HEK293 (cell line): ENCODE measurements around the gene SLFNL1.

Source experiments
- CTCF ChIA-PET: fragments of 350-600 bp; formaldehyde crosslinking; extraction: SDS; loops from one replicate; lab custom pipeline; 2021; ENCODE audit warnings: antibody characterized with exemption; lab: Yijun Ruan, JAX
- POLR2A ChIA-PET: fragments of 300-600 bp; formaldehyde crosslinking; extraction: SDS; loops from one replicate; lab custom pipeline; 2020; ENCODE audit warnings: antibody characterized with exemption, inconsistent platforms; lab: Yijun Ruan, JAX
- H3K27ac ChIP-seq: fragments of 200-500 bp; sonication (Bioruptor generic); 2 replicates; pipeline ENCODE4 v1.5.1; 2014; ENCODE audit warnings: low read depth, low read length, control low read depth, inconsistent platforms; ENCODE audit errors: extremely low read depth
- H3K36me3 ChIP-seq, 2 experiments: fragments of 200-500 bp in 1 of 2; sonication (Bioruptor generic) in 1 of 2; 1 replicate in 1 of 2; 2 replicates in 1 of 2; pipeline ENCODE4 v1.5.1; 2014 to 2017; ENCODE audit warnings: inconsistent platforms in 2 of 2, low read length in 2 of 2; ENCODE audit not compliant: control insufficient read depth in 2 of 2, insufficient read depth in 1 of 2
- H3K4me1 ChIP-seq: fragments of 200-500 bp; sonication (Bioruptor generic); 2 replicates; pipeline ENCODE4 v1.5.1; 2014; ENCODE audit warnings: mild to moderate bottlenecking, low read length, inconsistent platforms; ENCODE audit not compliant: control insufficient read depth, insufficient read depth
- H3K4me3 ChIP-seq: 2 replicates; pipeline ENCODE4 v1.5.1; 2011; ENCODE audit warnings: low read depth, mild to moderate bottlenecking, control low read depth, low read length, moderate library complexity
- H3K9me3 ChIP-seq: fragments of 200-500 bp; sonication (Bioruptor generic); 2 replicates; pipeline ENCODE4 v1.5.1; 2014; ENCODE audit warnings: low read depth, low read length, inconsistent platforms; ENCODE audit not compliant: control insufficient read depth, insufficient read depth
- HOXD13 ChIP-seq: sonication (generic); formaldehyde crosslinking; IDR thresholded peaks from 2 replicates; pipeline ENCODE4 v1.8.0; 2022; ENCODE audit warnings: missing genetic modification reagents, borderline replicate concordance
- KLF9 ChIP-seq: fragments of 450-650 bp; formaldehyde crosslinking; IDR thresholded peaks from 2 replicates; pipeline ENCODE4 v1.5.1; 2016; ENCODE audit warnings: missing biosample characterization, missing genetic modification characterization, low read depth
- MZF1 ChIP-seq: fragments of 450-650 bp; formaldehyde crosslinking; IDR thresholded peaks from 2 replicates; pipeline ENCODE4 v1.5.1; 2017; ENCODE audit warnings: missing biosample characterization, missing genetic modification characterization, borderline replicate concordance
- OSR2 ChIP-seq: fragments of 450-650 bp; formaldehyde crosslinking; IDR thresholded peaks from 2 replicates; pipeline ENCODE4 v1.5.1; 2016; ENCODE audit warnings: missing biosample characterization, missing genetic modification characterization
- SCRT1 ChIP-seq: fragments of 450-650 bp; formaldehyde crosslinking; IDR thresholded peaks from 2 replicates; pipeline ENCODE4 v1.5.1; 2016; ENCODE audit warnings: missing biosample characterization, missing genetic modification characterization, borderline replicate concordance
- TCF7L2 ChIP-seq: IDR thresholded peaks from 2 replicates; pipeline ENCODE4 v1.6.1; 2011; ENCODE audit warnings: low read depth, mild to moderate bottlenecking, inconsistent platforms, low read length, moderate library complexity, borderline replicate concordance
- TSHZ1 ChIP-seq: fragments of 450-650 bp; formaldehyde crosslinking; IDR thresholded peaks from 2 replicates; pipeline ENCODE4 v1.5.1; 2016; ENCODE audit warnings: missing biosample characterization, missing genetic modification characterization, borderline replicate concordance
- YY1 ChIP-seq: fragments of 450-650 bp; formaldehyde crosslinking; IDR thresholded peaks from 2 replicates; pipeline ENCODE4 v1.5.1; 2018; ENCODE audit warnings: missing biosample characterization, missing genetic modification characterization
- ZBTB10 ChIP-seq: fragments of 450-650 bp; formaldehyde crosslinking; IDR thresholded peaks from 2 replicates; pipeline ENCODE4 v1.5.1; 2016; ENCODE audit warnings: missing biosample characterization, missing genetic modification characterization
- ZBTB26 ChIP-seq: fragments of 450-650 bp; formaldehyde crosslinking; optimal IDR thresholded peaks from 2 replicates; pipeline ENCODE3; 2016; ENCODE audit warnings: missing biosample characterization, mild to moderate bottlenecking, missing genetic modification characterization
- ZFHX2 ChIP-seq: fragments of 450-650 bp; formaldehyde crosslinking; conservative IDR thresholded peaks from 2 replicates; pipeline ENCODE4 v1.5.1; 2016; ENCODE audit warnings: missing biosample characterization, missing genetic modification characterization
- ZNF112 ChIP-seq: fragments of 450-650 bp; formaldehyde crosslinking; IDR thresholded peaks from 2 replicates; pipeline ENCODE4 v1.5.0; 2017; ENCODE audit warnings: missing biosample characterization, missing genetic modification characterization
- ZNF155 ChIP-seq: fragments of 450-650 bp; formaldehyde crosslinking; IDR thresholded peaks from 2 replicates; pipeline ENCODE4 v1.5.1; 2016; ENCODE audit warnings: missing biosample characterization, missing genetic modification characterization
- ZNF174 ChIP-seq: fragments of 450-650 bp; formaldehyde crosslinking; IDR thresholded peaks from 2 replicates; pipeline ENCODE4 v1.5.0; 2017; ENCODE audit warnings: missing biosample characterization, mild to moderate bottlenecking, missing genetic modification characterization
- ZNF2 ChIP-seq: fragments of 450-650 bp; formaldehyde crosslinking; IDR thresholded peaks from 2 replicates; pipeline ENCODE4 v1.5.1; 2016; ENCODE audit warnings: missing biosample characterization, missing genetic modification characterization
- ZNF223 ChIP-seq: fragments of 450-650 bp; formaldehyde crosslinking; IDR thresholded peaks from 2 replicates; pipeline ENCODE4 v1.5.1; 2016; ENCODE audit warnings: missing biosample characterization, missing genetic modification characterization
- ZNF354C ChIP-seq: fragments of 450-650 bp; formaldehyde crosslinking; IDR thresholded peaks from 2 replicates; pipeline ENCODE4 v1.5.1; 2016; ENCODE audit warnings: missing biosample characterization, missing genetic modification characterization, low read depth, borderline replicate concordance
- ZNF404 ChIP-seq: fragments of 450-650 bp; formaldehyde crosslinking; IDR thresholded peaks from 2 replicates; pipeline ENCODE4 v1.5.1; 2017; ENCODE audit warnings: missing biosample characterization, missing genetic modification characterization
- ZNF510 ChIP-seq: fragments of 450-650 bp; formaldehyde crosslinking; IDR thresholded peaks from 2 replicates; pipeline ENCODE4 v1.5.1; 2018; ENCODE audit warnings: mild to moderate bottlenecking, missing genetic modification characterization, missing biosample characterization; ENCODE audit not compliant: insufficient replicate concordance
- ZNF530 ChIP-seq: fragments of 450-650 bp; formaldehyde crosslinking; IDR thresholded peaks from 2 replicates; pipeline ENCODE4 v1.5.1; 2016; ENCODE audit warnings: low read depth, missing biosample characterization, missing genetic modification characterization
- ZNF621 ChIP-seq: fragments of 450-650 bp; formaldehyde crosslinking; IDR thresholded peaks from 2 replicates; pipeline ENCODE4 v1.5.1; 2017; ENCODE audit warnings: missing biosample characterization, missing genetic modification characterization
- ZNF768 ChIP-seq: fragments of 450-650 bp; formaldehyde crosslinking; IDR thresholded peaks from 2 replicates; pipeline ENCODE4 v1.5.1; 2018; ENCODE audit warnings: missing biosample characterization, mild to moderate bottlenecking, missing genetic modification characterization
- ZNF792 ChIP-seq: fragments of 450-650 bp; formaldehyde crosslinking; IDR thresholded peaks from 2 replicates; pipeline ENCODE4 v1.5.1; 2016; ENCODE audit warnings: missing biosample characterization, missing genetic modification characterization
- TF ChIP-seq, protein P1 (sequence below): fragments of 450-650 bp; IDR thresholded peaks from 2 replicates; pipeline ENCODE4 v1.5.1; 2018; ENCODE audit warnings: missing biosample characterization, missing genetic modification characterization
- TF ChIP-seq, protein P2 (sequence below): fragments of 450-650 bp; formaldehyde crosslinking; IDR thresholded peaks from 2 replicates; pipeline ENCODE4; 2016; ENCODE audit warnings: missing biosample characterization, missing genetic modification characterization

The SLFNL1 gene

GRCh38 chr1:40979241-40980067 lies 42.1 kb downstream of the SLFNL1 start, which contains the start of gene CTPS1:
TSS of gene CTPS1 (plus strand) at chr1:40979696. CDS start at chr1:40983291, 3,595 bp downstream.
- POLR2A ChIA-PET: interaction anchor here (0.6 to 2.3 kb wide), 14 partner anchors 8 to 471 kb away, joined by 3 to 30 read pairs (median 4); partner anchors contain the start of genes CITED4, EXO5, NFYC and ZNF684
- CTCF ChIA-PET: interaction anchor here (0.7 to 1.7 kb wide), 6 partner anchors 13 to 107 kb away, joined by 3 to 6 read pairs (median 3); no protein-coding TSS in a partner anchor
- Histone ChIP-seq H3K27ac (peak within 1 kb of the TSS; percentile 94), H3K36me3 (peaks cover 5 to 35% of the 10 kb centered on the region in 2 experiments), H3K4me3 (peak within 1 kb of the TSS; percentile 80), H3K4me1 (0 out of 2 replicates have a peak, but pooled peaks cover 4% of the 10 kb centered on the region), H3K9me3 (no peaks in the 10 kb centered on the region)
- TF ChIP-seq OSR2 (tag by site-specific recombination): no peak
- no peak for TF ChIP-seq MZF1 (tag by site-specific recombination)
- TF ChIP-seq TSHZ1 (tag by site-specific recombination): no peak
- TF ChIP-seq ZNF223 (tag by site-specific recombination): no peak
- TF ChIP-seq ZBTB10: no peak
- no peak for TF ChIP-seq ZNF155 (tag by site-specific recombination)
- TF ChIP-seq ZNF621 (tag by site-specific recombination): no peak
- TF ChIP-seq ZBTB26 (tag by site-specific recombination): peak; percentile 95
- TF ChIP-seq SCRT1 (tag by site-specific recombination): no peak
- no peak for TF ChIP-seq YY1
- TF ChIP-seq HOXD13 (CRISPR knock-in tag): no peak
- no peak for TF ChIP-seq ZNF530 (tag by site-specific recombination)
- no peak for TF ChIP-seq ZNF112
- TF ChIP-seq ZNF2 (tag by site-specific recombination): peak; percentile 95
- TF ChIP-seq ZNF354C (tag by site-specific recombination): no peak
- TF ChIP-seq ZNF768: no peak
- TF ChIP-seq ZNF792: no peak
- no peak for TF ChIP-seq ZNF174
- TF ChIP-seq, protein P1, sequence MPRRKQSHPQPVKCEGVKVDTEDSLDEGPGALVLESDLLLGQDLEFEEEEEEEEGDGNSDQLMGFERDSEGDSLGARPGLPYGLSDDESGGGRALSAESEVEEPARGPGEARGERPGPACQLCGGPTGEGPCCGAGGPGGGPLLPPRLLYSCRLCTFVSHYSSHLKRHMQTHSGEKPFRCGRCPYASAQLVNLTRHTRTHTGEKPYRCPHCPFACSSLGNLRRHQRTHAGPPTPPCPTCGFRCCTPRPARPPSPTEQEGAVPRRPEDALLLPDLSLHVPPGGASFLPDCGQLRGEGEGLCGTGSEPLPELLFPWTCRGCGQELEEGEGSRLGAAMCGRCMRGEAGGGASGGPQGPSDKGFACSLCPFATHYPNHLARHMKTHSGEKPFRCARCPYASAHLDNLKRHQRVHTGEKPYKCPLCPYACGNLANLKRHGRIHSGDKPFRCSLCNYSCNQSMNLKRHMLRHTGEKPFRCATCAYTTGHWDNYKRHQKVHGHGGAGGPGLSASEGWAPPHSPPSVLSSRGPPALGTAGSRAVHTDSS: no peak
- no peak for TF ChIP-seq ZNF510 (tag by site-specific recombination)
- TF ChIP-seq, protein P2, sequence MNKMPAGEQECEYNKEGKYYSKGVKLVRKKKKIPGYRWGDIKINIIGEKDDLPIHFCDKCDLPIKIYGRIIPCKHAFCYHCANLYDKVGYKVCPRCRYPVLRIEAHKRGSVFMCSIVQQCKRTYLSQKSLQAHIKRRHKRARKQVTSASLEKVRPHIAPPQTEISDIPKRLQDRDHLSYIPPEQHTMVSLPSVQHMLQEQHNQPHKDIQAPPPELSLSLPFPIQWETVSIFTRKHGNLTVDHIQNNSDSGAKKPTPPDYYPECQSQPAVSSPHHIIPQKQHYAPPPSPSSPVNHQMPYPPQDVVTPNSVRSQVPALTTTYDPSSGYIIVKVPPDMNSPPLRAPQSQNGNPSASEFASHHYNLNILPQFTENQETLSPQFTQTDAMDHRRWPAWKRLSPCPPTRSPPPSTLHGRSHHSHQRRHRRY (tag by site-specific recombination): 0 out of 2 replicates have a peak, but pooled peaks have one; percentile 56
- TF ChIP-seq ZFHX2: peak; percentile 82
- peak; percentile 58 for TF ChIP-seq KLF9 (tag by site-specific recombination)
- TF ChIP-seq ZNF404 (tag by site-specific recombination): no peak
- no peak for TF ChIP-seq TCF7L2
